ENCODE results near the gene DDAH2. TPM values are rescaled to one million over a fixed set of nuclear protein-coding genes. Genes with fewer than 3 reads are reported as not detected.

Gene DDAH2
- total RNA-seq, 1 donor from 2014 or later: 108 TPM

DNA sequence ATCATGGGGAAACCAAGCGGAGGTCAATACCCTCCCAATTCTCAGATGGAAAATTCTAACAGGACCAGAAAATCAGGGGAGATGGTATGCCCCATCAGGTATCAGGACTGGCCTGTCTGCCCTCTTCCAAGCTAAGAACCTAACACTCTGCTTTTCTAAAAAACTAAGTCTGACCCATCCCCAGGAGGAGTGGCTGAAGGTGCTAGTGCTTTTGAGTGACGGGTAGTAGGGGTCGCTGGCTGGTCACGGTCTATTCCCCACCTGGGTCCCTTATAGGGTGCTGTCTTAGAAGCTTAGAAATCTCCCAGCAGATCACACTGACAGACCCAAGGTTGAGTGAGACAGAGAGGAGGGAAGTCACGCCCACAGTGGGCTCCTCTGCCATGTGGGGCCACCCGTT lies 35.6 kb downstream of the DDAH2 start:
- Histone ChIP-seq H3K27me3 (no peaks in the 10 kb centered on the region), H3K4me3 (no peak overlapping the region), H3K4me1 (no peaks in the 10 kb centered on the region), H3K27ac (no peak overlapping the region), H3K36me3 (peaks cover 0 to 82% of the 10 kb centered on the region in 2 donors), H3K9me3 (no peaks in the 10 kb centered on the region)
- intact Hi-C loops (cut with DNase I): no loop called here
- no peak for TF ChIP-seq POLR2AphosphoS5 (IDR thresholded peaks at IDR 0.05; ENCODE audit: insufficient read depth in 1 of 2, low read depth in 1 of 2)
- TF ChIP-seq, protein P1, sequence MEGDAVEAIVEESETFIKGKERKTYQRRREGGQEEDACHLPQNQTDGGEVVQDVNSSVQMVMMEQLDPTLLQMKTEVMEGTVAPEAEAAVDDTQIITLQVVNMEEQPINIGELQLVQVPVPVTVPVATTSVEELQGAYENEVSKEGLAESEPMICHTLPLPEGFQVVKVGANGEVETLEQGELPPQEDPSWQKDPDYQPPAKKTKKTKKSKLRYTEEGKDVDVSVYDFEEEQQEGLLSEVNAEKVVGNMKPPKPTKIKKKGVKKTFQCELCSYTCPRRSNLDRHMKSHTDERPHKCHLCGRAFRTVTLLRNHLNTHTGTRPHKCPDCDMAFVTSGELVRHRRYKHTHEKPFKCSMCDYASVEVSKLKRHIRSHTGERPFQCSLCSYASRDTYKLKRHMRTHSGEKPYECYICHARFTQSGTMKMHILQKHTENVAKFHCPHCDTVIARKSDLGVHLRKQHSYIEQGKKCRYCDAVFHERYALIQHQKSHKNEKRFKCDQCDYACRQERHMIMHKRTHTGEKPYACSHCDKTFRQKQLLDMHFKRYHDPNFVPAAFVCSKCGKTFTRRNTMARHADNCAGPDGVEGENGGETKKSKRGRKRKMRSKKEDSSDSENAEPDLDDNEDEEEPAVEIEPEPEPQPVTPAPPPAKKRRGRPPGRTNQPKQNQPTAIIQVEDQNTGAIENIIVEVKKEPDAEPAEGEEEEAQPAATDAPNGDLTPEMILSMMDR (IDR thresholded peaks at IDR 0.05): no peak
- TF ChIP-seq POLR2A (IDR thresholded peaks at IDR 0.05): no peak
- DNase-seq (ENCODE audit: extremely low spot score in 2 of 2): no peak

GRCh38 chr6:31692886-31693285 lies 36.2 kb downstream of the DDAH2 start:
- no peak for DNase-seq (ENCODE audit: extremely low spot score in 2 of 2)
- peaks cover 0 to 89% of the 10 kb centered on the region in 2 donors for H3K36me3 ChIP-seq
- H3K4me1 ChIP-seq: no peaks in the 10 kb centered on the region
- no peak overlapping the region for H3K27ac ChIP-seq
- TF ChIP-seq POLR2AphosphoS5 (IDR thresholded peaks at IDR 0.05; ENCODE audit: insufficient read depth in 1 of 2, low read depth in 1 of 2) (no peak), POLR2A (IDR thresholded peaks at IDR 0.05) (no peak)
- TF ChIP-seq, protein P1 (IDR thresholded peaks at IDR 0.05): no peak
- intact Hi-C loops (cut with DNase I): no loop called here
- H3K4me3 ChIP-seq: no peak overlapping the region
- H3K9me3 ChIP-seq: no peaks in the 10 kb centered on the region
- H3K27me3 ChIP-seq: no peaks in the 10 kb centered on the region

DNA sequence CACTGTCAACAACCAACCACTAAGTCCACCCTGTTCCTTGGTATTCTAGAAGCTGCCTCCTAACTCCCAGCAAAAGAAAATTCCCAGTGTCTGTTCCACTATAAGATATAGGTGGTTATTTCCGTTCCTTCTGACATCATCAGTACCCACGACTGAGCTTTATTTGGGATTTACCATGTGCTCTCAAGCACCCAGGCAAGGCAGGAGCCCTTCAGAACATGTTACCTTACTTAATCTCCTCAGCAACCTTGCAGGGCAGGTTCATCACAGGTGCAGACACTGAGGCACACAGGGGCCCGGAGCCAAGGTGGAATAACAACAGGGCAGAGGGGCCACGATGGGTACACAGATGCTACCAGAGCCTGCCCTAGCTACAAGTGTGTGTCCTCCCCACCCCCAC lies 36.7 kb downstream of the DDAH2 start:
- Histone ChIP-seq H3K4me1 (no peaks in the 10 kb centered on the region), H3K27me3 (no peaks in the 10 kb centered on the region), H3K36me3 (peaks cover 0 to 94% of the 10 kb centered on the region in 2 donors), H3K9me3 (no peaks in the 10 kb centered on the region), H3K27ac (no peak overlapping the region), H3K4me3 (no peak overlapping the region)
- intact Hi-C loops (cut with DNase I): no loop called here
- no peak for TF ChIP-seq POLR2AphosphoS5 (IDR thresholded peaks at IDR 0.05; ENCODE audit: insufficient read depth in 1 of 2, low read depth in 1 of 2)
- TF ChIP-seq POLR2A (IDR thresholded peaks at IDR 0.05): no peak
- TF ChIP-seq, protein P1 (IDR thresholded peaks at IDR 0.05): no peak
- no peak for DNase-seq (ENCODE audit: extremely low spot score in 2 of 2)

GRCh38 chr6:31691564-31692108 lies 37.5 kb downstream of the DDAH2 start:
- H3K27ac ChIP-seq: no peak overlapping the region
- no peak for TF ChIP-seq POLR2A (IDR thresholded peaks at IDR 0.05)
- TF ChIP-seq POLR2AphosphoS5 (IDR thresholded peaks at IDR 0.05; ENCODE audit: insufficient read depth in 1 of 2, low read depth in 1 of 2): no peak
- TF ChIP-seq, protein P1 (IDR thresholded peaks at IDR 0.05): no peak
- no peaks in the 10 kb centered on the region for H3K27me3 ChIP-seq
- H3K36me3 ChIP-seq: peaks cover 0 to 95% of the 10 kb centered on the region in 2 donors
- no peak for DNase-seq (ENCODE audit: extremely low spot score in 2 of 2)
- H3K4me1 ChIP-seq: no peaks in the 10 kb centered on the region
- H3K9me3 ChIP-seq: no peaks in the 10 kb centered on the region
- intact Hi-C loops (cut with DNase I): no loop called here
- no peak overlapping the region for H3K4me3 ChIP-seq

DNA sequence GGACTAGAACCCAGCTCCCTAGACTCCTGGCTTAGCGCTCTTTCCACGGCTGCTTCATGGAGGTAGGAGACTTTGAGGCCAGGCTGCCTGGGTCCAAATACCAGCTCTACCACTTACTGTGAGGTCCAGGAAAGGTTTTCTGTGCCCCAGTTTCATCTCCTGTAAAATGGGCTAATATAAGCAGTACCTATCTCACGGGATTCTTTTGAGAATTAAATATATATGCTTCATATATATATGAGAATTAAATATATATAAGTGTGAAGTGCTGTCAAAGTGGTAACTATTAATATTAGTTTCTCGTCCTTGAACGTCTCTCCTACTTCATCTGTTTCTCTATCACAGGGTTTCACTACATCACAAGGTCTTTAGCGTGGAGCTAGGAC lies 38.0 kb downstream of the DDAH2 start:
- TF ChIP-seq POLR2AphosphoS5 (IDR thresholded peaks at IDR 0.05; ENCODE audit: insufficient read depth in 1 of 2, low read depth in 1 of 2): no peak
- TF ChIP-seq, protein P1 (IDR thresholded peaks at IDR 0.05): no peak
- no peak for TF ChIP-seq POLR2A (IDR thresholded peaks at IDR 0.05)
- no peaks in the 10 kb centered on the region for H3K9me3 ChIP-seq
- no peak for DNase-seq (ENCODE audit: extremely low spot score in 2 of 2)
- H3K27ac ChIP-seq: no peak overlapping the region
- no peak overlapping the region for H3K4me3 ChIP-seq
- no peaks in the 10 kb centered on the region for H3K4me1 ChIP-seq
- H3K36me3 ChIP-seq: peaks cover 0 to 91% of the 10 kb centered on the region in 2 donors
- no peaks in the 10 kb centered on the region for H3K27me3 ChIP-seq
- intact Hi-C loops (cut with DNase I): no loop called here

All from vagina (tissue), 2 donors.